Measurements from ENCODE around the gene SERPINA1. TPM values are rescaled to one million over a fixed set of nuclear protein-coding genes. Genes with fewer than 3 reads are reported as not detected.

SERPINA1 gene
- total and polyA plus RNA-seq, 7 donors = 0.78 to 5.5 (median 3.0) TPM

GRCh38 chr14:94390372-94391086 lies 2.1 kb upstream of the SERPINA1 start:
- DNase-seq (peak; percentile 44 to 66), ATAC-seq (peak in 1 of 4 donors; percentile 35)
- H3K27ac ChIP-seq = no peak overlapping the region
- H3K9me3 ChIP-seq = no peaks in the 10 kb centered on the region
- H3K4me3 ChIP-seq = no peak overlapping the region
- intact Hi-C loops (cut with DNase I) = no loop called here
- no peaks in the 10 kb centered on the region for H3K36me3 ChIP-seq (ENCODE audit: insufficient read depth in 1 of 2, low read depth in 1 of 2)
- H3K4me1 ChIP-seq = no peaks in the 10 kb centered on the region
- H3K27me3 ChIP-seq (ENCODE audit: insufficient read depth in 3 of 3, low read length in 2 of 3) = no peaks in the 10 kb centered on the region
- TF ChIP-seq CTCF (IDR thresholded peaks at IDR 0.05) = no peak
- WGBS, 3 donors = 32 to 38% (median 35%) methylated on average over 11 to 12 of the region's 12 CpGs

- H3K27ac ChIP-seq = no peak overlapping the region
- 63 to 73% (median 70%) methylated on average over 10 of the region's 10 CpGs for WGBS, 3 donors
Measured at GRCh38 chr14:94389731-94390371, 1.4 kb upstream of the SERPINA1 start.

GRCh38 chr14:94389104-94389469 lies 685 bp upstream of the SERPINA1 start:
- H3K36me3 ChIP-seq (ENCODE audit: insufficient read depth in 1 of 2, low read depth in 1 of 2) = no peaks in the 10 kb centered on the region
- H3K4me3 ChIP-seq = no peak overlapping the region
- H3K4me1 ChIP-seq = no peaks in the 10 kb centered on the region
- no peaks in the 10 kb centered on the region for H3K27me3 ChIP-seq (ENCODE audit: insufficient read depth in 3 of 3, low read length in 2 of 3)
- no peak for ATAC-seq
- no peaks in the 10 kb centered on the region for H3K9me3 ChIP-seq
- no peak for DNase-seq
- no peak for TF ChIP-seq CTCF (IDR thresholded peaks at IDR 0.05)
- intact Hi-C loops (cut with DNase I) = no loop called here
- H3K27ac ChIP-seq = no peak overlapping the region
- WGBS, 3 donors = 73 to 82% (median 75%) methylated on average over 5 of the region's 5 CpGs

More at GRCh38 chr14:94389731-94390371, 1.4 kb upstream of the SERPINA1 start:
- Histone ChIP-seq H3K4me1 (no peaks in the 10 kb centered on the region), H3K4me3 (no peak overlapping the region), H3K27me3 (ENCODE audit: insufficient read depth in 3 of 3, low read length in 2 of 3) (no peaks in the 10 kb centered on the region), H3K9me3 (no peaks in the 10 kb centered on the region), H3K36me3 (ENCODE audit: insufficient read depth in 1 of 2, low read depth in 1 of 2) (no peaks in the 10 kb centered on the region)
- TF ChIP-seq CTCF (IDR thresholded peaks at IDR 0.05) = no peak
- no peak for DNase-seq
- intact Hi-C loops (cut with DNase I) = no loop called here
- ATAC-seq = no peak

- no peaks in the 10 kb centered on the region for H3K9me3 ChIP-seq
- no peaks in the 10 kb centered on the region for H3K27me3 ChIP-seq (ENCODE audit: insufficient read depth in 3 of 3, low read length in 2 of 3)
- H3K4me1 ChIP-seq = no peaks in the 10 kb centered on the region
- no peaks in the 10 kb centered on the region for H3K36me3 ChIP-seq (ENCODE audit: insufficient read depth in 1 of 2, low read depth in 1 of 2)
- intact Hi-C loops (cut with DNase I) = no loop called here
- TF ChIP-seq CTCF (IDR thresholded peaks at IDR 0.05) = no peak
- no peak for DNase-seq
- 64 to 78% (median 74%) methylated on average over 6 of the region's 6 CpGs for WGBS, 3 donors
- no peak overlapping the region for H3K4me3 ChIP-seq
- no peak overlapping the region for H3K27ac ChIP-seq
- ATAC-seq = no peak
Measured at GRCh38 chr14:94388027-94388383, 397 bp downstream of the SERPINA1 start.

All from psoas muscle (tissue), 8 donors.